DND-41 (cell line): ENCODE data around the gene USP5.

ENCODE experiments used
- EZH2 ChIP-seq: IDR thresholded peaks from 3 replicates; pipeline ENCODE4 v1.6.1; 2012; ENCODE audit warnings: borderline replicate concordance, low read depth, mild to moderate bottlenecking, moderate library complexity, low read length, inconsistent platforms; ENCODE audit not compliant: severe bottlenecking
- TF ChIP-seq, protein P1 (sequence below): IDR thresholded peaks from 2 replicates; pipeline ENCODE4 v1.5.1; 2012; ENCODE audit warnings: borderline replicate concordance, low read length, moderate library complexity, mild to moderate bottlenecking; ENCODE audit not compliant: poor library complexity, severe bottlenecking; ENCODE audit errors: extremely low read depth

DNA sequence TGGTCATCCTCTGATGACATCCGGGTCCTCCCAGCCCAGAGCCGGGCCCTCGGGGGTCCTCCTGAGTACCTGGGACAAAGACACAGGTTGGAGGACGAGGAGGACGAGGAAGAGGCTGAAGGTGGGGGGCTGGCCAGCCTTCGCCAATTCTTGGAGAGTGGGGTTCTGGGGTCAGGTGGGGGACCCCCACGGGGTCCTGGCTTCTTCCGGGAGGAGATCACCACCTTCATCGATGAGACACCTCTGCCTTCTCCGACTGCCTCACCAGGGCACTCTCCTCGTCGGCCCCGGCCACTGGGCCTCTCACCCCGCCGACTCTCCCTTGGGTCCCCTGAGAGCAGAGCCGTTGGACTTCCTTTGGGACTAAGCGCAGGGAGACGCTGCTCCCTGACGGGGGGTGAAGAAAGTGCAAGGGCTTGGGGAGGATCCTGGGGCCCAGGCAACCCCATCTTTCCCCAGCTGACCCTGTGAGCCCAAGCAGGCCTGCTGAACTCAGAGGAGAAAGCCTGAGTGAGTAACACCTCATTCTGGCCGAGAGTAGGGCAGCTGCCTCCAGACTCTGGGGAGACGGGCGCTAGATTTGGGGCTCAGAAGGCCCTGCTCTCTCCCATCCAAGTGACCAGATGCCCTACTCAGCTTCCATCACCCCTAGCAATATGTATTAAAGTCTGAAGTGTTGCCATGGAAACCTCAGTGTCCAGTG lies 25.1 kb upstream of the USP5 start:
- no peak for TF ChIP-seq EZH2
- TF ChIP-seq, protein P1, sequence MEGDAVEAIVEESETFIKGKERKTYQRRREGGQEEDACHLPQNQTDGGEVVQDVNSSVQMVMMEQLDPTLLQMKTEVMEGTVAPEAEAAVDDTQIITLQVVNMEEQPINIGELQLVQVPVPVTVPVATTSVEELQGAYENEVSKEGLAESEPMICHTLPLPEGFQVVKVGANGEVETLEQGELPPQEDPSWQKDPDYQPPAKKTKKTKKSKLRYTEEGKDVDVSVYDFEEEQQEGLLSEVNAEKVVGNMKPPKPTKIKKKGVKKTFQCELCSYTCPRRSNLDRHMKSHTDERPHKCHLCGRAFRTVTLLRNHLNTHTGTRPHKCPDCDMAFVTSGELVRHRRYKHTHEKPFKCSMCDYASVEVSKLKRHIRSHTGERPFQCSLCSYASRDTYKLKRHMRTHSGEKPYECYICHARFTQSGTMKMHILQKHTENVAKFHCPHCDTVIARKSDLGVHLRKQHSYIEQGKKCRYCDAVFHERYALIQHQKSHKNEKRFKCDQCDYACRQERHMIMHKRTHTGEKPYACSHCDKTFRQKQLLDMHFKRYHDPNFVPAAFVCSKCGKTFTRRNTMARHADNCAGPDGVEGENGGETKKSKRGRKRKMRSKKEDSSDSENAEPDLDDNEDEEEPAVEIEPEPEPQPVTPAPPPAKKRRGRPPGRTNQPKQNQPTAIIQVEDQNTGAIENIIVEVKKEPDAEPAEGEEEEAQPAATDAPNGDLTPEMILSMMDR = no peak
